Nephron (organoid): ENCODE measurements around the gene DNM2.
"Not testable (repeated sequence)": the region's sequence is repeated elsewhere in the genome, so short reads cannot be mapped to it uniquely, and the experiment has no call there.

Experiments used
- H3K27ac Mint-ChIP-seq, 3 experiments: 2 replicates each; pipeline ENCODE4 v1.8.0; 2020; ENCODE audit warnings: mixed read lengths in 3 of 3, mild to moderate bottlenecking in 2 of 3, moderate library complexity in 1 of 3
- H3K27me3 Mint-ChIP-seq: 2 replicates; pipeline ENCODE4 v1.8.0; 2021; ENCODE audit warnings: low read depth, mild to moderate bottlenecking, moderate library complexity, mixed read lengths
- H3K36me3 Mint-ChIP-seq: 2 replicates; pipeline ENCODE4 v1.8.0; 2020; ENCODE audit warnings: low read depth, mixed read lengths
- H3K4me1 Mint-ChIP-seq: 2 replicates; pipeline ENCODE4 v1.8.0; 2020; ENCODE audit warnings: mixed read lengths
- H3K4me3 Mint-ChIP-seq, 3 experiments: 2 replicates each; pipeline ENCODE4 v1.8.0; 2020; ENCODE audit warnings: mild to moderate bottlenecking in 3 of 3, mixed read lengths in 3 of 3, moderate library complexity in 2 of 3
- H3K9me3 Mint-ChIP-seq: 2 replicates; pipeline ENCODE4 v1.8.0; 2020; ENCODE audit warnings: mixed read lengths
- CTCF ChIP-seq, 3 experiments: fragments of 200-600 bp; sonication (generic); IDR thresholded peaks; one replicate each; pipeline ENCODE4 v1.5.0; 2021; ENCODE audit warnings: antibody characterized with exemption in 3 of 3; ENCODE audit not compliant: unreplicated experiment in 3 of 3

The DNM2 gene

DNA sequence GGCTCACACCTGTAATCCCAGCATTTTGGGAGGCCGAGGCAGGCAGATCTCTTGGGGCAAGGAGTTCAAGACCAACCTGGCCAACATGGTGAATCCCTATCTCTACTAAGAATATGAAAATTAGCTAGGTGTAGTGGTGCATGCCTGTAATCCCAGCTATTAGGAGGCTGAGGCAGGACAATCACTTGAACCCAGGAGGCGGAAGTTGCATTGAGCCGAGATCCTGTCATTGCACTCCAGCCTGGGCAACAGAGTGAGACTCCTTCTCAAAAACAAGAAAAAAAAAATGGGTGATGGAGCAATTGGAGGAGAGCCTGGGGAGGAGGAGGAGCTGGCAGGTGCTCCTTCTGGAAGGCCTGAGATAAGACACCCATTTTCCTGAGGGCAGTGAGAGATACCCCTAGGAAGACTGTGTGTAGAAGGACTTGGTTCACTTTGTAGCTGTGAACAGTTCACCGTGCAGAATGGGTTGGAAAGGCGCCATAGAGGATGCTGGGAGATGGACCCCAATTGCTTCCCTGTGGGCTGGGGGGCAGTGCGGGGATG lies 144.8 kb downstream of the DNM2 start:
- H3K36me3 Mint-ChIP-seq: no peaks in the 10 kb centered on the region
- H3K4me3 Mint-ChIP-seq: no peak overlapping the region
- H3K4me1 Mint-ChIP-seq: peaks cover 13% of the 10 kb centered on the region
- no peaks in the 10 kb centered on the region for H3K27me3 Mint-ChIP-seq
- H3K27ac Mint-ChIP-seq: peak overlapping the region; percentile 50 to 93 (median 67)
- H3K9me3 Mint-ChIP-seq: no peaks in the 10 kb centered on the region
- no peak for TF ChIP-seq CTCF (IDR thresholded peaks at IDR 0.05; ENCODE audit: unreplicated experiment in 3 of 3)

- Mint-ChIP-seq H3K36me3 (no peaks in the 10 kb centered on the region), H3K27ac (peak overlapping the region; percentile 50 to 93 (median 67)), H3K4me3 (no peak overlapping the region), H3K9me3 (no peaks in the 10 kb centered on the region), H3K27me3 (no peaks in the 10 kb centered on the region), H3K4me1 (peaks cover 13% of the 10 kb centered on the region)
- TF ChIP-seq CTCF (IDR thresholded peaks at IDR 0.05; ENCODE audit: unreplicated experiment in 3 of 3): no peak
These were observed 145.3 kb downstream of the DNM2 start for GRCh38 chr19:10863107-10863717.

DNA sequence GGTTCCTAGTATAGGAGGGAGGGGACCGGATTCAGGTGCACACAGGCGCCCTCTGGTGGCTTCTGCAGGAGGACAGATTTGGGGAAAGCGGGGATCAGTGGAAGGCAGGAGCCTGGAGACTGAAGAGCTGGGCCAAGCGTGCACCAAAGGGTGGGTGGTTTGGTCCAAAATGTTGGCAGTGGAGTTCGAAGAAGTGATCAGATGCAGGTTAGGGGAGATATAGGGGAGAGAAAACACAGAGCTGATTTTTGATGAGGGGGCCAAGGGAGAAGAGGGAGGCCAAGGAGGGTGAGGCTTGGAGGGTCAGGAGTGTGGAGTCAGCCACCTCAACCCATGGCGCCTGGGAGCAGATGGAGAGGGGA lies 146.6 kb downstream of the DNM2 start:
- H3K27ac Mint-ChIP-seq: peak overlapping the region; percentile 16 to 66 (median 31)
- H3K9me3 Mint-ChIP-seq: no peaks in the 10 kb centered on the region
- H3K27me3 Mint-ChIP-seq: no peaks in the 10 kb centered on the region
- H3K36me3 Mint-ChIP-seq: no peaks in the 10 kb centered on the region
- TF ChIP-seq CTCF (IDR thresholded peaks at IDR 0.05; ENCODE audit: unreplicated experiment in 3 of 3): peak; percentile 84 to 92 (median 88)
- H3K4me3 Mint-ChIP-seq: no peak overlapping the region
- H3K4me1 Mint-ChIP-seq: peaks cover 13% of the 10 kb centered on the region

DNA sequence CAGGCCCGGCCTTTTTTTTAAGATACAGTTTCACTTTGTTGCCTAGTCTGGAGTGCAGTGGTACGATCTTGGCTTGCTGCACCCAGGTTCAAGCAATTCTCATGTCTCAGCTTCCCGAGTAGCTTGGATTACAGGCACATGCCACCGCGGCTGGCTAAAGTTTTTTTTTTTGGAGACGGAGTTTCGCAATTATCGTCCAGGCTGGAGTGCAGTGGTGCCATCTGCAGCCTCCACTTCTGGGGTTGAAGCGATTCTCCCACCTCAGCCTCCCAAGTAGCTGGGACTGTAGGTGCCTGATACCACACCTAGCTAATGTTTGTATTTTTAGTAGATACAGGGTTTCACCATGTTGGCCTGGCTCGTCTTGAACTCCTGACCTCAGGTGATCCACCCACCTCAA lies 148.6 kb downstream of the DNM2 start:
- no peaks in the 10 kb centered on the region for H3K36me3 Mint-ChIP-seq
- no peak overlapping the region for H3K27ac Mint-ChIP-seq
- H3K27me3 Mint-ChIP-seq: no peaks in the 10 kb centered on the region
- peaks cover 13% of the 10 kb centered on the region for H3K4me1 Mint-ChIP-seq
- H3K4me3 Mint-ChIP-seq: no peak overlapping the region
- no peak for TF ChIP-seq CTCF (IDR thresholded peaks at IDR 0.05; ENCODE audit: unreplicated experiment in 3 of 3)
- H3K9me3 Mint-ChIP-seq: no peaks in the 10 kb centered on the region

DNA sequence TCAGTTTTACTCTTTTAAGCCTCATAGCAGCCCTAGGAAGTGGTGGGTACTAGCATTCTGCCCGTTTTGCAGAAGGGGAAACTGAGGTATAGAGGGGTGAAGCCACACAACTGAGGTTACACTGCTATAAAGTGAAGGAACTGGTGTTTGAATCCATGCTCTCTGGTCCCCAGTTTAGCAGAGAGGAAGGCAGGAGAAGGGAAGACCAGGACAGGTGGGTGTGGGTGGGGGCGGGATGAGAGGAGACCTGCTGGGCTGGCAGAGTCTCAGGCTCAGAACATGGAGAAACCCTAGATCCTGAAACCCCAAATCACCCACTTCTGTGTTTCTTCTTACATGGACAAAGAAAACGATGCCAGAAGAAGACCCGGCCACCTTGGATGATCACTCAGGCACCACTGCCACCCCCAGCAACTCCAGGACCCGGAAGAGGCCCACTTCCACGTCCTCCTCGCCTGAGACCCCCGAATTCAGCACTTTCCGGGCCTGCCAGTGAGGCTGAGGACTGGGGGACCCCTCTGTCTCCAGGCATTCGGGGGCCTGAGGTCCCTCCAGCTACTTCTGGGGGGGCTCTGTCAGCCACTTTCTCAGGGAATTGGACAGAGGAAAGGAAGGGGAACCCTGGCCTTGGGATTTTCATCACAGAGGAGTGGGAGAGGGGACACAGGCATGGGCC lies 151.1 kb downstream of the DNM2 start:
- Mint-ChIP-seq H3K27ac (peak overlapping the region; percentile 80 to 92 (median 90)), H3K4me1 (peaks cover 14% of the 10 kb centered on the region), H3K4me3 (peak overlapping the region; percentile 61 to 92 (median 64)), H3K27me3 (no peaks in the 10 kb centered on the region), H3K9me3 (no peaks in the 10 kb centered on the region), H3K36me3 (no peaks in the 10 kb centered on the region)
- no peak for TF ChIP-seq CTCF (IDR thresholded peaks at IDR 0.05; ENCODE audit: unreplicated experiment in 3 of 3)

GRCh38 chr19:10869872-10870311 lies 152.0 kb downstream of the DNM2 start:
- Mint-ChIP-seq H3K4me3 (peak overlapping the region; percentile 74 to 92 (median 81)), H3K27ac (peak overlapping the region; percentile 87 to 98 (median 90))
- H3K9me3 Mint-ChIP-seq, H3K36me3 Mint-ChIP-seq, H3K27me3 Mint-ChIP-seq, H3K4me1 Mint-ChIP-seq: not testable (repeated sequence)
